ENCODE measurements around the gene MEGF11.

DNA sequence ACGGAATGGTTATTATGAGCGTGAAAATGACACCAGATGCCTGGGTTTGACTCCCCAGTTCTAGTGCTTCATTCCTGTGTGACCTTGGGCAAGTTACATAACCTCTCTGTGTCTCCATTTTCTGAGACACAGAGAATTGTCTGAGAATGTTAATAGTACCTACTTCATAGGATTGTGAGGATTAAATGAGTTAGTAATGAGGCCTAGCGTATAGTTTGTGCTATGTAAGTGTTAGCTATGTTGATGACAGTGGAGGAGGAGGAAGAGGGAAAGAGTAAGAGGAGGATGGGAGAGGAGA is 150.3 kb downstream of the MEGF11 start:
- TF ChIP-seq EP300 (IDR thresholded peaks at IDR 0.05) = no peak
- TF ChIP-seq, protein P1, sequence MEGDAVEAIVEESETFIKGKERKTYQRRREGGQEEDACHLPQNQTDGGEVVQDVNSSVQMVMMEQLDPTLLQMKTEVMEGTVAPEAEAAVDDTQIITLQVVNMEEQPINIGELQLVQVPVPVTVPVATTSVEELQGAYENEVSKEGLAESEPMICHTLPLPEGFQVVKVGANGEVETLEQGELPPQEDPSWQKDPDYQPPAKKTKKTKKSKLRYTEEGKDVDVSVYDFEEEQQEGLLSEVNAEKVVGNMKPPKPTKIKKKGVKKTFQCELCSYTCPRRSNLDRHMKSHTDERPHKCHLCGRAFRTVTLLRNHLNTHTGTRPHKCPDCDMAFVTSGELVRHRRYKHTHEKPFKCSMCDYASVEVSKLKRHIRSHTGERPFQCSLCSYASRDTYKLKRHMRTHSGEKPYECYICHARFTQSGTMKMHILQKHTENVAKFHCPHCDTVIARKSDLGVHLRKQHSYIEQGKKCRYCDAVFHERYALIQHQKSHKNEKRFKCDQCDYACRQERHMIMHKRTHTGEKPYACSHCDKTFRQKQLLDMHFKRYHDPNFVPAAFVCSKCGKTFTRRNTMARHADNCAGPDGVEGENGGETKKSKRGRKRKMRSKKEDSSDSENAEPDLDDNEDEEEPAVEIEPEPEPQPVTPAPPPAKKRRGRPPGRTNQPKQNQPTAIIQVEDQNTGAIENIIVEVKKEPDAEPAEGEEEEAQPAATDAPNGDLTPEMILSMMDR (IDR thresholded peaks at IDR 0.05) = no peak
